Osteocyte (in vitro differentiated cells): ENCODE results near the gene ETV6. TPM values are rescaled to one million over a fixed set of nuclear protein-coding genes. Genes with fewer than 3 reads are reported as not detected.

ENCODE experiments used
- DNase-seq: peaks from one replicate; pipeline ENCODE4 v3.0.0; 2021; ENCODE audit warnings: mixed read lengths; ENCODE audit not compliant: unreplicated experiment; ENCODE audit errors: extremely low spot score
- H3K27ac Mint-ChIP-seq: one replicate; pipeline ENCODE4 v1.8.0; 2021; ENCODE audit warnings: mild to moderate bottlenecking, mixed read lengths; ENCODE audit not compliant: unreplicated experiment
- H3K27me3 Mint-ChIP-seq: one replicate; pipeline ENCODE4 v1.8.0; 2021; ENCODE audit warnings: mixed read lengths; ENCODE audit not compliant: unreplicated experiment
- H3K36me3 Mint-ChIP-seq: one replicate; pipeline ENCODE4 v1.8.0; 2021; ENCODE audit warnings: mixed read lengths; ENCODE audit not compliant: unreplicated experiment
- H3K4me1 Mint-ChIP-seq: one replicate; pipeline ENCODE4 v1.8.0; 2021; ENCODE audit warnings: mixed read lengths; ENCODE audit not compliant: unreplicated experiment
- H3K4me3 Mint-ChIP-seq: one replicate; pipeline ENCODE4 v1.8.0; 2021; ENCODE audit warnings: mild to moderate bottlenecking, moderate library complexity, mixed read lengths; ENCODE audit not compliant: unreplicated experiment
- H3K9me3 Mint-ChIP-seq: one replicate; pipeline ENCODE4 v1.8.0; 2021; ENCODE audit warnings: mixed read lengths; ENCODE audit not compliant: unreplicated experiment
- total RNA-seq: library from RNA; stranded (reverse); gene quantifications from 2 replicates; pipeline ENCODE4 v1.2.1, GENCODE V29; 2021
- TF ChIP-seq, protein P1 (sequence below): fragments of 200-600 bp; sonication (generic); IDR thresholded peaks from 2 replicates; pipeline ENCODE4 v1.5.0; 2021; ENCODE audit warnings: antibody characterized with exemption, mild to moderate bottlenecking, moderate library complexity

ETV6 gene
- total RNA-seq, 1 donor from 2014 or later = 24.4 TPM

DNA sequence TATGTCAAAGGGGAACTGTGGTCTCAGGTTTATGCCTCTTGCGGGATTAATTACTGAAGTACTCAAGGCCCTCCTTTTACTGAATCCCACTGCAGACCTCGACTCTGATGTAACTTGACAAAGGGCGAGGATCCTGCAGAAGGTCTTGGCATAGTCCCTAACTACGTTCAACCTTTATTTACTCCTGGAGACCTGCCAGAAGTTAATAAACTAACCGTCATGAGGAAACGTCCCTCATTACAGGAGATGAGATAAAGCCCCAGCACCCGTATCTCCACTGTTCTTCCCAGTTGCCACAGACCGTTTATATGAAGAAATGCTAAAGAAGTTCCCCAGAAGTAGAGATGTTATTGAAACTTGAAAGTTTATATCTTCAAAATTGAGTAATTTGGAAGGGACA, 190.9 kb downstream of the ETV6 start:
- Mint-ChIP-seq H3K27me3 (no peaks in the 10 kb centered on the region), H3K27ac (no peak overlapping the region), H3K36me3 (peaks cover 32% of the 10 kb centered on the region), H3K4me1 (peaks cover 27% of the 10 kb centered on the region), H3K4me3 (no peak overlapping the region), H3K9me3 (no peaks in the 10 kb centered on the region)
- DNase-seq = no peak
- TF ChIP-seq, protein P1, sequence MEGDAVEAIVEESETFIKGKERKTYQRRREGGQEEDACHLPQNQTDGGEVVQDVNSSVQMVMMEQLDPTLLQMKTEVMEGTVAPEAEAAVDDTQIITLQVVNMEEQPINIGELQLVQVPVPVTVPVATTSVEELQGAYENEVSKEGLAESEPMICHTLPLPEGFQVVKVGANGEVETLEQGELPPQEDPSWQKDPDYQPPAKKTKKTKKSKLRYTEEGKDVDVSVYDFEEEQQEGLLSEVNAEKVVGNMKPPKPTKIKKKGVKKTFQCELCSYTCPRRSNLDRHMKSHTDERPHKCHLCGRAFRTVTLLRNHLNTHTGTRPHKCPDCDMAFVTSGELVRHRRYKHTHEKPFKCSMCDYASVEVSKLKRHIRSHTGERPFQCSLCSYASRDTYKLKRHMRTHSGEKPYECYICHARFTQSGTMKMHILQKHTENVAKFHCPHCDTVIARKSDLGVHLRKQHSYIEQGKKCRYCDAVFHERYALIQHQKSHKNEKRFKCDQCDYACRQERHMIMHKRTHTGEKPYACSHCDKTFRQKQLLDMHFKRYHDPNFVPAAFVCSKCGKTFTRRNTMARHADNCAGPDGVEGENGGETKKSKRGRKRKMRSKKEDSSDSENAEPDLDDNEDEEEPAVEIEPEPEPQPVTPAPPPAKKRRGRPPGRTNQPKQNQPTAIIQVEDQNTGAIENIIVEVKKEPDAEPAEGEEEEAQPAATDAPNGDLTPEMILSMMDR = no peak

DNA sequence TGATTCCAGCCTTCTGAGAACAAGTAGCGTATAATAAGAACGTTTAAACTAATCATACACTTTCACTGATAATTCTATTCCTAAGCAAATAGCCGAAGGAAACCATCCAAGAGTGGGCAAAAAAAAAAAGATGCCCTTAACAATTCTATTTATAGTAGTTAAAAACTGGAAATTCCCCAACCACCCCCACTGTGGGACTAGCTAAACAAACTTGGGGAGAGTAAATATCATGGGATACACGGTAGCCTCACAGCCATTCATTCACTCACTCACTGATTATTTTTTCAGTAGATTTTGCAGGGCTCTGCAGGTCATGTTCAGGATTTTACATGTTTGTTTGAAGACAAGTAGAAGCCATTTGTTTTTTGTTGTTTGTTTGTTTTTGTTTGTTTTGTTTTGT, 197.0 kb downstream of the ETV6 start:
- no peaks in the 10 kb centered on the region for H3K9me3 Mint-ChIP-seq
- H3K4me1 Mint-ChIP-seq = peaks cover 8% of the 10 kb centered on the region
- TF ChIP-seq, protein P1 = no peak
- no peak for DNase-seq
- H3K4me3 Mint-ChIP-seq = no peak overlapping the region
- no peak overlapping the region for H3K27ac Mint-ChIP-seq
- no peaks in the 10 kb centered on the region for H3K27me3 Mint-ChIP-seq
- peaks cover 29% of the 10 kb centered on the region for H3K36me3 Mint-ChIP-seq

DNA sequence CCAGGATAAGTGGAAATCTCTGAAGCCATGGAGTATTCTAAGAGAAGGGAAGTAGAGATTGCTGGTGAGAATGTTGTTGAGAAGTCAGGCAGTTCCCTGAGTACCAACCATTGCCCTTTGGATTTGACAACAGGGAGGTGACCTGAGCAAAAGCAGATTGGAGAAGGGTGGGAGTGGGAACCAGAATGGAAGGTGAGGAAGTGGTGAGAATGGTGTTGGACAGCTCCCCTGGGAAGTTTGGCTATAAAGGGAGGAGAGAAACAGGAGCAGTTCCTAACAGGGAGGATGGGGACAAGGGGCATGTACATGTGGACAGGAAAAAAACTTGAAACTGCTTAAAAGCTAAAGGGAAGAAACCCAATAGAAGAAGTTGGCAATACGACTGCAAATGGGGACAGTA, 198.1 kb downstream of the ETV6 start:
- TF ChIP-seq, protein P1 = no peak
- no peak overlapping the region for H3K27ac Mint-ChIP-seq
- peaks cover 8% of the 10 kb centered on the region for H3K4me1 Mint-ChIP-seq
- H3K9me3 Mint-ChIP-seq = no peaks in the 10 kb centered on the region
- peak; percentile 23 for DNase-seq
- peaks cover 26% of the 10 kb centered on the region for H3K36me3 Mint-ChIP-seq
- no peaks in the 10 kb centered on the region for H3K27me3 Mint-ChIP-seq
- H3K4me3 Mint-ChIP-seq = no peak overlapping the region

DNA sequence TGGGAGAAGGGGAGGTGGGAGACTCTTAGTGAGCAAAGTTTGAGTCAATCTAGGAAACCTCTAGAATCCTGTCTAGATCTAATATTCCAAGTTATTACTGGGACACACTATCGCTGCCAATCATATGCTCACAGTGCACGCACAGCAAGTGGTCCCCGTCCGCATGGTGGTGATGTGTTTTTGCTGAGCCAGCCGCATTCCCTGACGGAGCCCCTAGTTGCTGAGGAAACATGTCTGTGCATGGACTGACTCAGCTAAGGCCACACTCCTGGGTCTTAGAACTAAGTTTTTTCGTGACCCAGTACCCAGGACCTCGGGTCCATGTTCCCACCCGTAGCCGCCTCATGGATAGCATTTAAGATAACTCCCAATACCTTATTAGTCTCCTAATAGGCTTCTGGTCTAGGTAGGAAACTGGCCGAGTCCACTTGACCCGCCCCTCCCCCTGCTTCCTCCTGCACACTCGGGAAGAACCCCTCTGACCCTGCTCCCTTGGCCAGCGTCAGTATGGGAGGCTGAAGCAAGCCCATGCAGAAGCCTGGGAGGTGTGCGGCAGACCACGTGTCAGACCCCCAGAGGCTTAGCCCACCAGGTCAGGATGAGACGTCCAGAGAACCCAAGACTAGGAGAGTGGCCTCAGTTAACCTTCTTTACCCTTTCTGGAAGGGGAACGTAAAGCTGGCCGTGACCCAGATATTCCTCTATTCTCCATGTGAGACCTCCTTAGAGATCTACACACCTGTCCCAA, 200.5 kb downstream of the ETV6 start:
- Mint-ChIP-seq H3K27ac (no peak overlapping the region), H3K27me3 (no peaks in the 10 kb centered on the region), H3K4me3 (no peak overlapping the region), H3K9me3 (no peaks in the 10 kb centered on the region), H3K36me3 (peaks cover 28% of the 10 kb centered on the region), H3K4me1 (peaks cover 12% of the 10 kb centered on the region)
- peak; percentile 67 for DNase-seq
- TF ChIP-seq, protein P1 = no peak

DNA sequence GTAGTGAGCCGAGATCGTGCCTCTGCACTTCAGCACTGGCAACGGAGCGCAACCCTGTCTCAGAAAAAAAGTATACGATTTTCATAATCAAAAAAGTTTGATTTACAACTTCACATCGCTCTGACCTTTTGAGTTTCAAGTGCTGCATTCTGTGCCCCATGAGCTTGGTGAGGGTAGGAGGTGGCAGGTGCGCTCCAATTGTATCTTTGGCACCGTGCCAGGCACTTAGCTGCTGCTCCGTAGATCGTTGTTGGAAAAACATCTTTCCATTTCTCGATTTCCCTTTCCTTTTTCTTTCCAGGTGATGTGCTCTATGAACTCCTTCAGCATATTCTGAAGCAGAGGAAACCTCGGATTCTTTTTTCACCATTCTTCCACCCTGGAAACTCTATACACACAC, 203.7 kb downstream of the ETV6 start:
- Mint-ChIP-seq H3K4me3 (no peak overlapping the region), H3K9me3 (no peaks in the 10 kb centered on the region), H3K36me3 (peaks cover 27% of the 10 kb centered on the region), H3K27me3 (no peaks in the 10 kb centered on the region), H3K27ac (no peak overlapping the region), H3K4me1 (peaks cover 21% of the 10 kb centered on the region)
- TF ChIP-seq, protein P1 = no peak
- no peak for DNase-seq
